Spinal cord (tissue), 10 donors: Measurements from ENCODE around the gene SGK1. TPM values are rescaled to one million over a fixed set of nuclear protein-coding genes. Genes with fewer than 3 reads are reported as not detected.
A peak's percentile ranks its signal among the peaks of the same experiment; 100 is the strongest.
"Not testable (repeated sequence)": the region's sequence is repeated elsewhere in the genome, so short reads cannot be mapped to it uniquely, and the experiment has no call there.

Source experiments
- DNase-seq, 6 donors: peaks; one replicate each; pipeline versions ENCODE4 v3.0.0 to v3.0.0-alpha.2; 2013 to 2015; ENCODE audit warnings: low spot score in 6 of 6, low read depth in 4 of 6
- H3K27ac ChIP-seq: one replicate; pipeline ENCODE4 v1.5.1; 2013; ENCODE audit warnings: low read depth, low read length, control low read depth
- H3K27me3 ChIP-seq: one replicate; pipeline ENCODE4 v1.6.1; 2013; ENCODE audit warnings: low read length; ENCODE audit not compliant: control insufficient read depth, insufficient read depth
- H3K36me3 ChIP-seq: one replicate; pipeline ENCODE4 v1.6.1; 2013; ENCODE audit warnings: low read length; ENCODE audit not compliant: control insufficient read depth, insufficient read depth
- H3K4me1 ChIP-seq: one replicate; pipeline ENCODE4 v1.6.1; 2013; ENCODE audit warnings: low read length; ENCODE audit not compliant: control insufficient read depth, insufficient read depth
- H3K4me3 ChIP-seq: one replicate; pipeline ENCODE4 v1.5.1; 2013; ENCODE audit warnings: low read depth, low read length, control low read depth
- H3K9me3 ChIP-seq: one replicate; pipeline ENCODE4 v1.6.1; 2013; ENCODE audit warnings: low read length; ENCODE audit not compliant: control insufficient read depth, insufficient read depth
- WGBS: methylation state at CpG from one replicate; pipeline ENCODE4 v1.1.5; 2013; ENCODE audit warnings: missing lambda C conversion rate; ENCODE audit not compliant: insufficient coverage; 5-methylcytosine and 5-hydroxymethylcytosine counted together
- polyA plus RNA-seq, 2 donors: library from polyadenylated mRNA; unstranded; fragments of 120-200 nt; gene quantifications; one replicate each; pipeline ENCODE4 v1.2.1, GENCODE V29; 2013; ENCODE audit not compliant: insufficient read length in 2 of 2
- total RNA-seq, 2 donors: library from RNA; depleted of rRNA in 1 of 2; stranded (reverse); fragments of 120-200 nt in 1 of 2; fragments of >200 nt in 1 of 2; gene quantifications; one replicate each; pipeline versions ENCODE4 v1.2.3 to v1.2.4, GENCODE V29; 2013 to 2014
- donor health status: healthy.

Gene SGK1
- total and polyA plus RNA-seq, 4 donors, result 97.8 to 258 (median 152) TPM

GRCh38 chr6:134293659-134294161 lies 24.2 kb downstream of the SGK1 start:
- H3K27me3 ChIP-seq, result no peaks in the 10 kb centered on the region
- 91% methylated on average over 2 of the region's 3 CpGs for WGBS
- H3K4me3 ChIP-seq, result no peak overlapping the region
- no peak overlapping the region for H3K27ac ChIP-seq
- H3K4me1 ChIP-seq, result no peaks in the 10 kb centered on the region
- H3K9me3 ChIP-seq, result peaks cover 1% of the 10 kb centered on the region
- no peak for DNase-seq
- peaks cover 6% of the 10 kb centered on the region for H3K36me3 ChIP-seq

GRCh38 chr6:134291156-134291555 lies 26.8 kb downstream of the SGK1 start:
- H3K27ac ChIP-seq, result no peak overlapping the region

GRCh38 chr6:134289204-134289575 lies 28.7 kb downstream of the SGK1 start:
- Histone ChIP-seq H3K27me3 (no peaks in the 10 kb centered on the region), H3K4me3 (no peak overlapping the region), H3K36me3 (no peaks in the 10 kb centered on the region), H3K27ac (no peak overlapping the region), H3K9me3 (peaks cover 1% of the 10 kb centered on the region), H3K4me1 (no peaks in the 10 kb centered on the region)
- DNase-seq, result no peak
- no CpG with 5 or more reads among the region's 1 CpG for WGBS

More at GRCh38 chr6:134291156-134291555, 26.8 kb downstream of the SGK1 start:
- Histone ChIP-seq H3K9me3 (peaks cover 1% of the 10 kb centered on the region), H3K4me1 (no peaks in the 10 kb centered on the region), H3K4me3 (no peak overlapping the region), H3K27me3 (no peaks in the 10 kb centered on the region), H3K36me3 (no peaks in the 10 kb centered on the region)
- no peak for DNase-seq
- WGBS, result 92% methylated on average over 2 of the region's 4 CpGs

- no peaks in the 10 kb centered on the region for H3K27me3 ChIP-seq
- DNase-seq, result no peak
- no peaks in the 10 kb centered on the region for H3K36me3 ChIP-seq
- no peak overlapping the region for H3K4me3 ChIP-seq
- WGBS, result no CpG with 5 or more reads among the region's 3 CpGs
- H3K9me3 ChIP-seq, result peaks cover 1% of the 10 kb centered on the region
- no peak overlapping the region for H3K27ac ChIP-seq
- no peaks in the 10 kb centered on the region for H3K4me1 ChIP-seq
Measured at GRCh38 chr6:134288538-134289203, 29.2 kb downstream of the SGK1 start.

- no CpG with 5 or more reads among the region's 2 CpGs for WGBS
- no peak overlapping the region for H3K4me3 ChIP-seq
- no peak for DNase-seq
Measured at GRCh38 chr6:134287859-134288537, 29.9 kb downstream of the SGK1 start.

GRCh38 chr6:134282816-134283215 lies 35.1 kb downstream of the SGK1 start:
- Histone ChIP-seq H3K36me3 (no peaks in the 10 kb centered on the region), H3K4me1 (no peaks in the 10 kb centered on the region), H3K27ac (no peak overlapping the region), H3K4me3 (no peak overlapping the region), H3K27me3 (no peaks in the 10 kb centered on the region), H3K9me3 (no peaks in the 10 kb centered on the region)
- 75% methylated on average over 2 of the region's 3 CpGs for WGBS
- no peak for DNase-seq

More at GRCh38 chr6:134287859-134288537, 29.9 kb downstream of the SGK1 start:
- Histone ChIP-seq H3K9me3 (peaks cover 1% of the 10 kb centered on the region), H3K4me1 (no peaks in the 10 kb centered on the region), H3K27me3 (no peaks in the 10 kb centered on the region), H3K27ac (no peak overlapping the region), H3K36me3 (no peaks in the 10 kb centered on the region)

GRCh38 chr6:134281388-134281787 lies 36.5 kb downstream of the SGK1 start:
- Histone ChIP-seq H3K27me3 (no peaks in the 10 kb centered on the region), H3K4me3 (no peak overlapping the region), H3K9me3 (no peaks in the 10 kb centered on the region), H3K27ac (no peak overlapping the region), H3K36me3 (no peaks in the 10 kb centered on the region), H3K4me1 (no peaks in the 10 kb centered on the region)
- DNase-seq, result no peak
- no CpG with 5 or more reads among the region's 6 CpGs for WGBS

GRCh38 chr6:134278000-134278399 lies 39.9 kb downstream of the SGK1 start:
- 91% methylated on average over 4 of the region's 6 CpGs for WGBS
- Histone ChIP-seq H3K27ac (no peak overlapping the region), H3K27me3 (no peaks in the 10 kb centered on the region), H3K9me3 (no peaks in the 10 kb centered on the region), H3K4me1 (no peaks in the 10 kb centered on the region), H3K36me3 (no peaks in the 10 kb centered on the region), H3K4me3 (no peak overlapping the region)
- no peak for DNase-seq

- not testable (repeated sequence) for H3K36me3 ChIP-seq, H3K27ac ChIP-seq, DNase-seq, H3K27me3 ChIP-seq, H3K9me3 ChIP-seq, H3K4me1 ChIP-seq, H3K4me3 ChIP-seq
- no CpG with 5 or more reads among the region's 4 CpGs for WGBS
Measured at GRCh38 chr6:134276891-134277377, 41.0 kb downstream of the SGK1 start.

GRCh38 chr6:134272374-134272773 lies 45.5 kb downstream of the SGK1 start:
- Histone ChIP-seq H3K9me3 (no peaks in the 10 kb centered on the region), H3K27ac (no peak overlapping the region), H3K36me3 (no peaks in the 10 kb centered on the region), H3K4me1 (peaks cover 6% of the 10 kb centered on the region), H3K27me3 (no peaks in the 10 kb centered on the region), H3K4me3 (no peak overlapping the region)
- DNase-seq, result peak in 1 of 6 donors; percentile 29
- WGBS, result 70% methylated on average over 3 of the region's 5 CpGs
